BJ (cell line): ENCODE measurements around the gene LY6G6D. TPM values are rescaled to one million over a fixed set of nuclear protein-coding genes. Genes with fewer than 3 reads are reported as not detected.

Source experiments
- CTCF ChIA-PET: fragments of 350-600 bp; formaldehyde crosslinking; extraction: SDS; loops from one replicate; lab custom pipeline; 2021; ENCODE audit warnings: antibody characterized with exemption, inconsistent platforms; lab: Yijun Ruan, JAX
- POLR2A ChIA-PET: fragments of 300-600 bp; sonication (Branson Sonifier 250); formaldehyde crosslinking; extraction: SDS; loops from one replicate; lab custom pipeline; 2021; ENCODE audit warnings: antibody characterized with exemption; lab: Charles Lee
- DNase-seq: peaks from one replicate; pipeline ENCODE4 v3.0.0-alpha.2; 2011; ENCODE audit warnings: low read depth
- H3K27me3 ChIP-seq: 2 replicates; pipeline ENCODE4 v1.6.0; 2011; ENCODE audit warnings: low read length; ENCODE audit not compliant: control insufficient read depth, insufficient read depth
- H3K36me3 ChIP-seq: 2 replicates; pipeline ENCODE4 v1.5.1; 2011; ENCODE audit warnings: low read length; ENCODE audit not compliant: control insufficient read depth, insufficient read depth
- H3K4me3 ChIP-seq: 2 replicates; pipeline ENCODE4 v1.5.1; 2011; ENCODE audit warnings: low read depth, mild to moderate bottlenecking, control low read depth, low read length
- polyA plus RNA-seq: library from polyadenylated mRNA; depleted of rRNA; stranded (reverse); fragments of >200 nt; gene quantifications from 2 replicates; pipeline ENCODE4 v1.2.3, GENCODE V29; 2011
- TF ChIP-seq, protein P1 (sequence below): IDR thresholded peaks from 2 replicates; pipeline ENCODE4 v1.5.1; 2011; ENCODE audit warnings: low read depth, mild to moderate bottlenecking, control low read depth, inconsistent platforms, low read length, moderate library complexity; ENCODE audit not compliant: insufficient read depth

LY6G6D gene
- polyA plus RNA-seq, 1 experiment, result not detected

GRCh38 chr6:31763619-31763940 lies 48.4 kb downstream of the LY6G6D start:
- H3K27me3 ChIP-seq, result no peaks in the 10 kb centered on the region
- TF ChIP-seq, protein P1, sequence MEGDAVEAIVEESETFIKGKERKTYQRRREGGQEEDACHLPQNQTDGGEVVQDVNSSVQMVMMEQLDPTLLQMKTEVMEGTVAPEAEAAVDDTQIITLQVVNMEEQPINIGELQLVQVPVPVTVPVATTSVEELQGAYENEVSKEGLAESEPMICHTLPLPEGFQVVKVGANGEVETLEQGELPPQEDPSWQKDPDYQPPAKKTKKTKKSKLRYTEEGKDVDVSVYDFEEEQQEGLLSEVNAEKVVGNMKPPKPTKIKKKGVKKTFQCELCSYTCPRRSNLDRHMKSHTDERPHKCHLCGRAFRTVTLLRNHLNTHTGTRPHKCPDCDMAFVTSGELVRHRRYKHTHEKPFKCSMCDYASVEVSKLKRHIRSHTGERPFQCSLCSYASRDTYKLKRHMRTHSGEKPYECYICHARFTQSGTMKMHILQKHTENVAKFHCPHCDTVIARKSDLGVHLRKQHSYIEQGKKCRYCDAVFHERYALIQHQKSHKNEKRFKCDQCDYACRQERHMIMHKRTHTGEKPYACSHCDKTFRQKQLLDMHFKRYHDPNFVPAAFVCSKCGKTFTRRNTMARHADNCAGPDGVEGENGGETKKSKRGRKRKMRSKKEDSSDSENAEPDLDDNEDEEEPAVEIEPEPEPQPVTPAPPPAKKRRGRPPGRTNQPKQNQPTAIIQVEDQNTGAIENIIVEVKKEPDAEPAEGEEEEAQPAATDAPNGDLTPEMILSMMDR, result no peak
- no peak overlapping the region for H3K4me3 ChIP-seq
- peak; percentile 39 for DNase-seq
- ChIA-PET CTCF (interaction anchor here (1.0 kb wide), 1 partner anchor 63 kb away, joined by 3 read pairs; no protein-coding TSS in a partner anchor), POLR2A (interaction anchor here (0.8 kb wide), 1 partner anchor 33 kb away, joined by 3 read pairs; no protein-coding TSS in a partner anchor)
- H3K36me3 ChIP-seq, result no peaks in the 10 kb centered on the region; the same call in 1 of the 2 replicates

GRCh38 chr6:31764198-31764597 lies 49.0 kb downstream of the LY6G6D start:
- Histone ChIP-seq H3K27me3 (no peaks in the 10 kb centered on the region), H3K4me3 (no peak overlapping the region), H3K36me3 (no peaks in the 10 kb centered on the region; the same call in 1 of the 2 replicates)
- TF ChIP-seq, protein P1, result no peak
- ChIA-PET CTCF (interaction anchor here (1.0 kb wide), 1 partner anchor 62 kb away, joined by 3 read pairs; no protein-coding TSS in a partner anchor), POLR2A (interaction anchor here (0.8 kb wide), 1 partner anchor 34 kb away, joined by 3 read pairs; no protein-coding TSS in a partner anchor)
- DNase-seq, result no peak

- Histone ChIP-seq H3K27me3 (no peaks in the 10 kb centered on the region), H3K36me3 (no peaks in the 10 kb centered on the region), H3K4me3 (no peak overlapping the region)
- CTCF ChIA-PET, result interaction anchor here (1.0 to 1.6 kb wide), 4 partner anchors 18 to 65 kb away, joined by 3 to 4 read pairs (median 4); partner anchors contain the start of gene CLIC1
- POLR2A ChIA-PET, result no interaction called here
- TF ChIP-seq, protein P1, result no peak
- DNase-seq, result no peak
Measured at GRCh38 chr6:31765559-31765909, 50.4 kb downstream of the LY6G6D start.

DNA sequence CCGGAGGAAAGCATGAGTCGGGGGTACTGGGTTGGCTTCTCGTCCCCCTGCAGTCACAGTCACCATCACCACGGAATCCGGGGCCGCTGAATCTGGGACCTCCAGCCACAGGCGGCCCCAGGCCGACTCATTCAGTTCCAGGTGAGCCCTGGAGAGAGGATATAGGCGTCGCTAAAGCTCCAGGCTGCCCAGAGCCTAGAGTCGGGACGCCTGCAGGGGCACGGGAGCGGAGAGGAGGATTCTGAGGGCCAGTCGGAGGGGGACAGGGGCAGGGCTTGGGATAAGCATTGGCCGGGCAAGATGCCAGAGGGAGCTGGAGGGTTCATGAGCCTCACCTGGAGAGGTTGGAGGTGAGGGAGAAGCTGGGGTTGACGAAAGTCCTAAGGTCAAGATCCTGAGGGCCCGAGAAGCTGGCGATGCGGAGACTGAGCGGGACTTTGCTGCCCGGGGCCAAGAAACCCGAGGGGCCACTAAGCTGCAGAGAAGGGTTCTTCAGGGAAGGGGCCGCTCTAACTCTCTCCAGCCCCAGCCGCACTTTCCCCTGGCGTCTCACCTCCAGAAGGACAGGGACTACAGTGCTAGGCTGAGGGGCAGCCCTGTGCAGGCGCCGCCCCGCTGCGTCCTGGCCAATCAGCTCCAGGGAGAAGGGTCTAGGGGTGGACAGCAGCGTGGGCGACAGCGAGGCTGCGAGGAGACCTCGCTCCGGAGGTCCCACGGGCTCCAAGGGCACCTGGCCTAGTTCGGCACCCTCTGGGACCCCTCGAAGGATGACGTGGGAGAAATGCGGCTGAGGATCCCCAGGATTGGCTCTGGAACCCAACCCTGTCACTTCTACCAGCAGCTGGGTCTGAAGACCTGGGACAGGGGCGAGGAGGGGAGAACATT lies 51.0 kb downstream of the LY6G6D start:
- DNase-seq, result no peak
- ChIA-PET POLR2A (no interaction called here), CTCF (interaction anchor here (1.0 to 1.6 kb wide), 5 partner anchors 19 to 85 kb away, joined by 3 to 4 read pairs (median 4); partner anchors contain the start of genes CLIC1 and LY6G5C)
- TF ChIP-seq, protein P1, result 0 out of 2 replicates have a peak, but pooled peaks have one; percentile 5
- Histone ChIP-seq H3K4me3 (peak overlapping the region; percentile 30), H3K27me3 (no peaks in the 10 kb centered on the region), H3K36me3 (no peaks in the 10 kb centered on the region)

DNA sequence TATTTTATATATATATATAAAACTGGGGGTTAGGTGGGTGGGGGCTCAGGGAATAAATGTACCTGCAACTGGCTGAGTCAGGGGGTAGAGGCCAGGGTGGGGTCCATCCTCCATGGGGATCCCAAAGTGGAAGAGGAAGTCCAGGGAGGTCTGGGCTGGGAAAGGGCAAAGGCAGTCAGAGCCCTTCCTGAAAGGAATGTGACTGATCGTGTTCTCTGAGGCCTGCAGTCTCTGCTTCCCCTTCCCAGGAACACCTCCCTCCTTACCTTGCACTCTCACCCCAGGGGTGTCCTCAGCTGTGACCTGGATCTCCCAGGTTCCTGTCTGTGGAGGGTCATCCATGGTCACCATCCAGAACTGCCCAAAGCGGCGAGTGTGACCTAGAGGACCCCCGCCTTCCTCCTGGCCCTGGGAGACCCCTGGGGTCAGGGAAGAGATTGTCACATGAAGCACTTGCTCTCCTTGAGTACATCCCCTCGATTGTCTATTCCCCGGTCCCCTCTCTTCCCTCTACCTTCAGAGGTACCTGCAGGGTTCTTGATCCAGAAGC lies 52.0 kb downstream of the LY6G6D start:
- ChIA-PET CTCF (no interaction called here), POLR2A (no interaction called here)
- no peak overlapping the region for H3K4me3 ChIP-seq
- H3K27me3 ChIP-seq, result no peaks in the 10 kb centered on the region
- TF ChIP-seq, protein P1, result no peak
- no peak for DNase-seq
- H3K36me3 ChIP-seq, result no peaks in the 10 kb centered on the region
